ENCODE data around the gene MRPS25.

The MRPS25 gene

GRCh38 chr3:15083252-15083651, 18.1 kb upstream of the MRPS25 start:
- H3K4me2 ChIP-seq (ENCODE audit: insufficient read depth, low read length) = no peak overlapping the region
- DNase-seq (no peak), ATAC-seq (ENCODE audit: insufficient read depth, low read depth) (no peak)
- TF ChIP-seq, protein P1, sequence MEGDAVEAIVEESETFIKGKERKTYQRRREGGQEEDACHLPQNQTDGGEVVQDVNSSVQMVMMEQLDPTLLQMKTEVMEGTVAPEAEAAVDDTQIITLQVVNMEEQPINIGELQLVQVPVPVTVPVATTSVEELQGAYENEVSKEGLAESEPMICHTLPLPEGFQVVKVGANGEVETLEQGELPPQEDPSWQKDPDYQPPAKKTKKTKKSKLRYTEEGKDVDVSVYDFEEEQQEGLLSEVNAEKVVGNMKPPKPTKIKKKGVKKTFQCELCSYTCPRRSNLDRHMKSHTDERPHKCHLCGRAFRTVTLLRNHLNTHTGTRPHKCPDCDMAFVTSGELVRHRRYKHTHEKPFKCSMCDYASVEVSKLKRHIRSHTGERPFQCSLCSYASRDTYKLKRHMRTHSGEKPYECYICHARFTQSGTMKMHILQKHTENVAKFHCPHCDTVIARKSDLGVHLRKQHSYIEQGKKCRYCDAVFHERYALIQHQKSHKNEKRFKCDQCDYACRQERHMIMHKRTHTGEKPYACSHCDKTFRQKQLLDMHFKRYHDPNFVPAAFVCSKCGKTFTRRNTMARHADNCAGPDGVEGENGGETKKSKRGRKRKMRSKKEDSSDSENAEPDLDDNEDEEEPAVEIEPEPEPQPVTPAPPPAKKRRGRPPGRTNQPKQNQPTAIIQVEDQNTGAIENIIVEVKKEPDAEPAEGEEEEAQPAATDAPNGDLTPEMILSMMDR (IDR thresholded peaks at IDR 0.05; ENCODE audit: borderline replicate concordance, extremely low read depth, low read length, poor library complexity, severe bottlenecking) = no peak
- no peak for TF ChIP-seq EZH2 (IDR thresholded peaks at IDR 0.05; ENCODE audit: borderline replicate concordance, low read depth, low read length, severe bottlenecking)
- H3K27me3 ChIP-seq (ENCODE audit: insufficient read depth, low read length, poor library complexity) = no peaks in the 10 kb centered on the region
- H2AFZ ChIP-seq (ENCODE audit: low read depth, low read length) = no peak overlapping the region
- no peaks in the 10 kb centered on the region for H3K9me3 ChIP-seq (ENCODE audit: insufficient read depth, low read length, severe bottlenecking)
- no peak overlapping the region for H3K4me3 ChIP-seq (ENCODE audit: low read depth in 1 of 2, low read length in 2 of 2)
- no peaks in the 10 kb centered on the region for H3K4me1 ChIP-seq (ENCODE audit: insufficient read depth, low read length)
- H4K20me1 ChIP-seq (ENCODE audit: insufficient read depth, low read length) = no peaks in the 10 kb centered on the region
- no peak overlapping the region for H3K27ac ChIP-seq (ENCODE audit: low read length)
- H3K79me2 ChIP-seq (ENCODE audit: insufficient read depth, low read length) = no peaks in the 10 kb centered on the region
- peaks cover 85% of the 10 kb centered on the region for H3K36me3 ChIP-seq (ENCODE audit: insufficient read depth, low read length)
- H3K9ac ChIP-seq (ENCODE audit: low read depth, low read length) = no peak overlapping the region

DNA sequence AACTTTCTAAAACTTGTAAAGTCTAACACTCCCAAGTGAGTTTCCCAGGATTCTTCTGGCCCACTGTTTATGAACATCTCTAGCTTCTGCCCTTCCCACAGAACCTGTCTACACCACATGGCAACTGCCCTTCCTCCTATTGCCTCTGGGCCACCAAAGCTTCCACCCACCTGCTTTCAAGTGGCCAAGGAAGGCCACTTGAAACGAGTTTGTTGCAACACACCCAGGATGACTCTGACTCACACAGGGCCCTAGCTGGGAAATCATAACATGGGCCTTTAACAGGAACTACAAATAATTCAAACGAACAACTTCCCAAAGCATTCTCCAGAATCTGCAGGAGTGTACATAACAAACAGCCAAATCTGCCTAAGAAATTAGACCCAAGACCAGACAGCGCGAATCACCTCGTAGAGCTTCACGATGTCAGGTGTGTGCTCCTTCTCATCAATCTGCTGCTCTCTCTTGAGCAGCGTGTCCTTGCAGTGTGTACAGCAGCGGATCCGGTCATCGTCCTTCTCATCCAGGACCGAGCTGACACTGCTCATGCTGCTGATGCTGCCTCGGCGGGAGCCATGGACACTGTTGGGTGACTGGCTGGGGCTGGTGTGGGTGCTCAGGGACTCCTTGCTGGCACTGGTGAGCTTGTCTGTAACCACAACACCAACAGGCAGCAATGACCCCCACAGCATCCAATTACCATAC, 17.0 kb upstream of the MRPS25 start:
- H3K36me3 ChIP-seq (ENCODE audit: insufficient read depth, low read length) = peaks cover 87% of the 10 kb centered on the region
- no peaks in the 10 kb centered on the region for H3K4me1 ChIP-seq (ENCODE audit: insufficient read depth, low read length)
- no peak for ATAC-seq (ENCODE audit: insufficient read depth, low read depth)
- no peak overlapping the region for H3K9ac ChIP-seq (ENCODE audit: low read depth, low read length)
- H3K27ac ChIP-seq (ENCODE audit: low read length) = no peak overlapping the region
- H3K4me2 ChIP-seq (ENCODE audit: insufficient read depth, low read length) = no peak overlapping the region
- no peaks in the 10 kb centered on the region for H3K9me3 ChIP-seq (ENCODE audit: insufficient read depth, low read length, severe bottlenecking)
- no peak for TF ChIP-seq EZH2 (IDR thresholded peaks at IDR 0.05; ENCODE audit: borderline replicate concordance, low read depth, low read length, severe bottlenecking)
- TF ChIP-seq, protein P1 (IDR thresholded peaks at IDR 0.05; ENCODE audit: borderline replicate concordance, extremely low read depth, low read length, poor library complexity, severe bottlenecking) = no peak
- H3K4me3 ChIP-seq (ENCODE audit: low read depth in 1 of 2, low read length in 2 of 2) = no peak overlapping the region
- H3K79me2 ChIP-seq (ENCODE audit: insufficient read depth, low read length) = no peaks in the 10 kb centered on the region
- no peaks in the 10 kb centered on the region for H4K20me1 ChIP-seq (ENCODE audit: insufficient read depth, low read length)
- no peaks in the 10 kb centered on the region for H3K27me3 ChIP-seq (ENCODE audit: insufficient read depth, low read length, poor library complexity)
- DNase-seq = no peak
- no peak overlapping the region for H2AFZ ChIP-seq (ENCODE audit: low read depth, low read length)

GRCh38 chr3:15079091-15079490, 14.0 kb upstream of the MRPS25 start:
- Histone ChIP-seq H3K36me3 (ENCODE audit: insufficient read depth, low read length) (peaks cover 93% of the 10 kb centered on the region), H3K79me2 (ENCODE audit: insufficient read depth, low read length) (no peaks in the 10 kb centered on the region), H3K4me2 (ENCODE audit: insufficient read depth, low read length) (no peak overlapping the region), H3K9me3 (ENCODE audit: insufficient read depth, low read length, severe bottlenecking) (no peaks in the 10 kb centered on the region), H3K27ac (ENCODE audit: low read length) (no peak overlapping the region), H2AFZ (ENCODE audit: low read depth, low read length) (no peak overlapping the region), H3K4me1 (ENCODE audit: insufficient read depth, low read length) (no peaks in the 10 kb centered on the region), H4K20me1 (ENCODE audit: insufficient read depth, low read length) (no peaks in the 10 kb centered on the region), H3K9ac (ENCODE audit: low read depth, low read length) (no peak overlapping the region), H3K27me3 (ENCODE audit: insufficient read depth, low read length, poor library complexity) (no peaks in the 10 kb centered on the region), H3K4me3 (ENCODE audit: low read depth in 1 of 2, low read length in 2 of 2) (no peak overlapping the region)
- ATAC-seq (ENCODE audit: insufficient read depth, low read depth) (no peak), DNase-seq (no peak)
- no peak for TF ChIP-seq EZH2 (IDR thresholded peaks at IDR 0.05; ENCODE audit: borderline replicate concordance, low read depth, low read length, severe bottlenecking)
- TF ChIP-seq, protein P1 (IDR thresholded peaks at IDR 0.05; ENCODE audit: borderline replicate concordance, extremely low read depth, low read length, poor library complexity, severe bottlenecking) = no peak
